Epithelial cell of prostate (primary cell): ENCODE data around the gene NLGN1.
"Not testable (repeated sequence)": the region's sequence is repeated elsewhere in the genome, so short reads cannot be mapped to it uniquely, and the experiment has no call there.

ENCODE experiments used
- DNase-seq: peaks from one replicate; pipeline ENCODE4 v3.0.0-alpha.2; 2011; ENCODE audit warnings: low read depth, low spot score
- H3K27ac ChIP-seq: fragments of 450-650 bp; 2 replicates; pipeline ENCODE4 v1.5.1; 2017; ENCODE audit warnings: mild to moderate bottlenecking

NLGN1 gene

GRCh38 chr3:174170248-174170647 is 772.7 kb downstream of the NLGN1 start:
- DNase-seq: no peak
- no peak overlapping the region for H3K27ac ChIP-seq

GRCh38 chr3:174186377-174186989 is 788.9 kb downstream of the NLGN1 start:
- DNase-seq: no peak
- H3K27ac ChIP-seq: no peak overlapping the region

- no peak for DNase-seq
- H3K27ac ChIP-seq: no peak overlapping the region
Measured at GRCh38 chr3:174191380-174191779, 793.8 kb downstream of the NLGN1 start.

GRCh38 chr3:174191895-174192294 is 794.4 kb downstream of the NLGN1 start:
- no peak for DNase-seq
- no peak overlapping the region for H3K27ac ChIP-seq

GRCh38 chr3:174192471-174192870 is 794.9 kb downstream of the NLGN1 start:
- H3K27ac ChIP-seq: no peak overlapping the region
- no peak for DNase-seq

- no peak for DNase-seq
- no peak overlapping the region for H3K27ac ChIP-seq
Measured at GRCh38 chr3:174193604-174194003, 796.1 kb downstream of the NLGN1 start.

GRCh38 chr3:174197416-174197815 is 799.9 kb downstream of the NLGN1 start:
- no peak overlapping the region for H3K27ac ChIP-seq

GRCh38 chr3:174198199-174198598 is 800.7 kb downstream of the NLGN1 start:
- no peak overlapping the region for H3K27ac ChIP-seq
- no peak for DNase-seq

More at GRCh38 chr3:174197416-174197815, 799.9 kb downstream of the NLGN1 start:
- DNase-seq: no peak

GRCh38 chr3:174199696-174200095 is 802.2 kb downstream of the NLGN1 start:
- H3K27ac ChIP-seq: no peak overlapping the region
- DNase-seq: no peak

- H3K27ac ChIP-seq: no peak overlapping the region
- no peak for DNase-seq
Measured at GRCh38 chr3:174202116-174202515, 804.6 kb downstream of the NLGN1 start.

- DNase-seq: no peak
- no peak overlapping the region for H3K27ac ChIP-seq
Measured at GRCh38 chr3:174202561-174202960, 805.0 kb downstream of the NLGN1 start.

- DNase-seq: no peak
- H3K27ac ChIP-seq: no peak overlapping the region
Measured at GRCh38 chr3:174204765-174205164, 807.2 kb downstream of the NLGN1 start.

GRCh38 chr3:174206607-174207192 is 809.2 kb downstream of the NLGN1 start:
- H3K27ac ChIP-seq: no peak overlapping the region
- no peak for DNase-seq

GRCh38 chr3:174208161-174208560 is 810.6 kb downstream of the NLGN1 start:
- H3K27ac ChIP-seq: no peak overlapping the region

GRCh38 chr3:174211896-174212295 is 814.4 kb downstream of the NLGN1 start:
- H3K27ac ChIP-seq, DNase-seq: not testable (repeated sequence)

More at GRCh38 chr3:174208161-174208560, 810.6 kb downstream of the NLGN1 start:
- DNase-seq: no peak

- no peak for DNase-seq
- no peak overlapping the region for H3K27ac ChIP-seq
Measured at GRCh38 chr3:174215456-174215855, 817.9 kb downstream of the NLGN1 start.

- no peak overlapping the region for H3K27ac ChIP-seq
- DNase-seq: no peak
Measured at GRCh38 chr3:174216019-174216418, 818.5 kb downstream of the NLGN1 start.

GRCh38 chr3:174216946-174217718 is 819.6 kb downstream of the NLGN1 start:
- no peak overlapping the region for H3K27ac ChIP-seq
- no peak for DNase-seq

GRCh38 chr3:174218016-174218415 is 820.5 kb downstream of the NLGN1 start:
- no peak overlapping the region for H3K27ac ChIP-seq
- no peak for DNase-seq

- no peak for DNase-seq
- no peak overlapping the region for H3K27ac ChIP-seq
Measured at GRCh38 chr3:174219738-174220137, 822.2 kb downstream of the NLGN1 start.

- H3K27ac ChIP-seq: no peak overlapping the region
- DNase-seq: no peak
Measured at GRCh38 chr3:174220775-174221554, 823.4 kb downstream of the NLGN1 start.
